Ishikawa (cell line): ENCODE data around the gene RPL28.

ENCODE experiments used
- CEBPB ChIP-seq: IDR thresholded peaks from 2 replicates; pipeline ENCODE4 v1.6.1; 2012
- CREB1 ChIP-seq: IDR thresholded peaks from 2 replicates; pipeline ENCODE4 v1.6.1; 2012; ENCODE audit warnings: low read depth
- EGR1 ChIP-seq: IDR thresholded peaks from 2 replicates; pipeline ENCODE4 v1.6.1; 2012
- EP300 ChIP-seq: IDR thresholded peaks from 2 replicates; pipeline ENCODE4 v1.6.1; 2012; ENCODE audit warnings: borderline replicate concordance
- FOXM1 ChIP-seq: IDR thresholded peaks from 2 replicates; pipeline ENCODE4 v1.6.1; 2012; ENCODE audit warnings: low read depth, borderline replicate concordance
- NFIC ChIP-seq: IDR thresholded peaks from 2 replicates; pipeline ENCODE4 v1.6.1; 2012
- RAD21 ChIP-seq: IDR thresholded peaks from 2 replicates; pipeline ENCODE4 v1.6.1; 2012; ENCODE audit warnings: low read depth
- TAF1 ChIP-seq: IDR thresholded peaks from 2 replicates; pipeline ENCODE4 v1.6.1; 2012; ENCODE audit warnings: low read depth, mild to moderate bottlenecking
- TCF12 ChIP-seq: IDR thresholded peaks from 2 replicates; pipeline ENCODE4 v1.6.1; 2012; ENCODE audit warnings: low read depth
- TEAD4 ChIP-seq: IDR thresholded peaks from 2 replicates; pipeline ENCODE4 v1.6.1; 2012
- USF1 ChIP-seq: IDR thresholded peaks from 2 replicates; pipeline ENCODE4 v1.6.1; 2012
- YY1 ChIP-seq: IDR thresholded peaks from 2 replicates; pipeline ENCODE4 v1.6.1; 2012; ENCODE audit warnings: low read depth
- ZBTB7A ChIP-seq: IDR thresholded peaks from 2 replicates; pipeline ENCODE4 v1.6.1; 2012; ENCODE audit warnings: low read depth
- TF ChIP-seq, protein P1 (sequence below): IDR thresholded peaks from 2 replicates; pipeline ENCODE4 v1.6.1; 2012; ENCODE audit warnings: low read depth, mild to moderate bottlenecking
- TF ChIP-seq, protein P2 (sequence below): IDR thresholded peaks from 2 replicates; pipeline ENCODE4 v1.6.1; 2012

The RPL28 gene

DNA sequence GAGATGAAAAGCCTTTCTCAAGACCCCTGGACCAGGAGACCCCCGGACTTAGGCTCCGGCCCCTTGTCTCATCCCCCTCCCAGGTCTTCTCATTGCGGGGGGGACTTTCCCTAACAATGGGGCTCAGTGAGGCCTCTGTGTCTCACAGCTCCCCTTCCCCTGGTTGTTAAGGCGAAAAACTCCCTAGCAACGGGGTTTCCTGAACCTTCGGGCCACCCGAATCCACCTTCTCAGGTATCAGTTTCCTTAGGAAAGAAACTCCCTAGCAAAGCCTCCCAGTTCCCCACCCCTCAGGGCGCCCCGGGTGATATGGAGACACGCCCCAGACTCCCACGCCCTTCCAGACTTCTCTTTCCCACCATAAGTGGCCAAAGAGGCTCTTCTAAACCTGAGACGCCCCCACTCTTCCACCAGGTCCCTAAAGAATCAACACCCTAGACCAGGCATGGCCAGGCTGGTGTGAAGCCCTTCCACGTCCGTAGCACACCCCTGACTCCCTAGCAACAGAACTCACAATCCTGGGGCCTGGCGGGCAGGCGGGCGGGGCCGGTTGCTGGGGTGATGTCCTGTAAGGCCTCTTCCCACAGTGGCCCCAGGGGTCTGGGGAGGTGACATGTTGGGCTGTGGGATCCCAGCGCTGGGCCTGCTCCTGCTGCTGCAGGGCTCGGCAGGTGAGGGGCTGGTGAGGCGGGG lies 9.3 kb upstream of the RPL28 start, which contains the start of gene TMEM190:
TMEM190 (plus strand) TSS at position 586 of the 693 bp plus-strand sequence; CDS start at position 614, 28 bp downstream.
- no peak for TF ChIP-seq TCF12
- no peak for TF ChIP-seq ZBTB7A
- no peak for TF ChIP-seq EGR1
- TF ChIP-seq EP300, result no peak
- TF ChIP-seq USF1, result no peak
- TF ChIP-seq, protein P1, sequence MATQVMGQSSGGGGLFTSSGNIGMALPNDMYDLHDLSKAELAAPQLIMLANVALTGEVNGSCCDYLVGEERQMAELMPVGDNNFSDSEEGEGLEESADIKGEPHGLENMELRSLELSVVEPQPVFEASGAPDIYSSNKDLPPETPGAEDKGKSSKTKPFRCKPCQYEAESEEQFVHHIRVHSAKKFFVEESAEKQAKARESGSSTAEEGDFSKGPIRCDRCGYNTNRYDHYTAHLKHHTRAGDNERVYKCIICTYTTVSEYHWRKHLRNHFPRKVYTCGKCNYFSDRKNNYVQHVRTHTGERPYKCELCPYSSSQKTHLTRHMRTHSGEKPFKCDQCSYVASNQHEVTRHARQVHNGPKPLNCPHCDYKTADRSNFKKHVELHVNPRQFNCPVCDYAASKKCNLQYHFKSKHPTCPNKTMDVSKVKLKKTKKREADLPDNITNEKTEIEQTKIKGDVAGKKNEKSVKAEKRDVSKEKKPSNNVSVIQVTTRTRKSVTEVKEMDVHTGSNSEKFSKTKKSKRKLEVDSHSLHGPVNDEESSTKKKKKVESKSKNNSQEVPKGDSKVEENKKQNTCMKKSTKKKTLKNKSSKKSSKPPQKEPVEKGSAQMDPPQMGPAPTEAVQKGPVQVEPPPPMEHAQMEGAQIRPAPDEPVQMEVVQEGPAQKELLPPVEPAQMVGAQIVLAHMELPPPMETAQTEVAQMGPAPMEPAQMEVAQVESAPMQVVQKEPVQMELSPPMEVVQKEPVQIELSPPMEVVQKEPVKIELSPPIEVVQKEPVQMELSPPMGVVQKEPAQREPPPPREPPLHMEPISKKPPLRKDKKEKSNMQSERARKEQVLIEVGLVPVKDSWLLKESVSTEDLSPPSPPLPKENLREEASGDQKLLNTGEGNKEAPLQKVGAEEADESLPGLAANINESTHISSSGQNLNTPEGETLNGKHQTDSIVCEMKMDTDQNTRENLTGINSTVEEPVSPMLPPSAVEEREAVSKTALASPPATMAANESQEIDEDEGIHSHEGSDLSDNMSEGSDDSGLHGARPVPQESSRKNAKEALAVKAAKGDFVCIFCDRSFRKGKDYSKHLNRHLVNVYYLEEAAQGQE, result no peak
- TF ChIP-seq YY1, result no peak
- TF ChIP-seq FOXM1, result no peak
- no peak for TF ChIP-seq CEBPB
- TF ChIP-seq, protein P2, sequence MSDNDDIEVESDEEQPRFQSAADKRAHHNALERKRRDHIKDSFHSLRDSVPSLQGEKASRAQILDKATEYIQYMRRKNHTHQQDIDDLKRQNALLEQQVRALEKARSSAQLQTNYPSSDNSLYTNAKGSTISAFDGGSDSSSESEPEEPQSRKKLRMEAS, result no peak

- TF ChIP-seq EGR1 (no peak), YY1 (no peak), ZBTB7A (no peak), USF1 (no peak), NFIC (no peak), FOXM1 (no peak), TEAD4 (no peak), TAF1 (no peak), EP300 (no peak), CREB1 (no peak), RAD21 (no peak), CEBPB (no peak), TCF12 (no peak)
- TF ChIP-seq, protein P1, result no peak
- TF ChIP-seq, protein P2, result no peak
Observed at GRCh38 chr19:55377356-55378131, 8.2 kb upstream of the RPL28 start.

GRCh38 chr19:55379174-55379573 lies 6.6 kb upstream of the RPL28 start:
- TF ChIP-seq RAD21 (no peak), EGR1 (no peak), EP300 (no peak), FOXM1 (no peak), TEAD4 (no peak), NFIC (no peak), TAF1 (no peak), ZBTB7A (no peak), CREB1 (no peak), YY1 (no peak), USF1 (no peak)
- TF ChIP-seq, protein P2, result no peak
- TF ChIP-seq, protein P1, result no peak
